SJSA1 (cell line): Measurements from ENCODE around the gene CROCC2. TPM values are rescaled to one million over a fixed set of nuclear protein-coding genes. Genes with fewer than 3 reads are reported as not detected.

Experiments
- DNase-seq, 2 experiments: peaks; one replicate each; pipeline ENCODE4 v3.0.0-alpha.2; 2015 to 2020; ENCODE audit warnings: low spot score in 2 of 2, low read depth in 1 of 2
- H3K27ac ChIP-seq: fragments of 250-450 bp; sonication (Bioruptor Pico); 2 replicates; pipeline ENCODE4 v1.5.1; 2020; ENCODE audit warnings: mild to moderate bottlenecking, moderate library complexity
- H3K27me3 ChIP-seq: fragments of 250-450 bp; sonication (Bioruptor Pico); replicated peaks from 2 replicates; pipeline ENCODE4 v1.5.1; 2020; ENCODE audit warnings: mild to moderate bottlenecking, moderate library complexity
- H3K36me3 ChIP-seq: fragments of 250-450 bp; sonication (Bioruptor Pico); 2 replicates; pipeline ENCODE4 v1.5.1; 2020; ENCODE audit warnings: mild to moderate bottlenecking
- H3K4me1 ChIP-seq: fragments of 250-450 bp; sonication (Bioruptor Pico); replicated peaks from 2 replicates; pipeline ENCODE4 v1.6.1; 2021; ENCODE audit warnings: mild to moderate bottlenecking
- H3K4me3 ChIP-seq: fragments of 250-450 bp; sonication (Bioruptor Pico); 2 replicates; pipeline ENCODE4 v1.5.1; 2020; ENCODE audit warnings: mild to moderate bottlenecking
- H3K9me3 ChIP-seq: fragments of 250-450 bp; sonication (Bioruptor Pico); replicated peaks from 2 replicates; pipeline ENCODE4 v1.5.1; 2020; ENCODE audit warnings: mild to moderate bottlenecking
- total RNA-seq: library from RNA; depleted of rRNA; stranded (reverse); fragments of >200 nt; shearing (Covaris generic); gene quantifications from 2 replicates; pipeline ENCODE4 v1.2.3, GENCODE V29; 2014

Gene CROCC2
- total RNA-seq, 1 experiment from 2014 or later, result not detected

- Histone ChIP-seq H3K36me3 (no peaks in the 10 kb centered on the region), H3K9me3 (no peaks in the 10 kb centered on the region), H3K27me3 (no peaks in the 10 kb centered on the region), H3K4me1 (peaks cover 41% of the 10 kb centered on the region), H3K4me3 (no peak overlapping the region), H3K27ac (0 out of 2 replicates have a peak overlapping the region, but pooled peaks have one; percentile 72)
- DNase-seq, result no peak
Measured at GRCh38 chr2:240872317-240873097, 33.6 kb upstream of the CROCC2 start.

DNA sequence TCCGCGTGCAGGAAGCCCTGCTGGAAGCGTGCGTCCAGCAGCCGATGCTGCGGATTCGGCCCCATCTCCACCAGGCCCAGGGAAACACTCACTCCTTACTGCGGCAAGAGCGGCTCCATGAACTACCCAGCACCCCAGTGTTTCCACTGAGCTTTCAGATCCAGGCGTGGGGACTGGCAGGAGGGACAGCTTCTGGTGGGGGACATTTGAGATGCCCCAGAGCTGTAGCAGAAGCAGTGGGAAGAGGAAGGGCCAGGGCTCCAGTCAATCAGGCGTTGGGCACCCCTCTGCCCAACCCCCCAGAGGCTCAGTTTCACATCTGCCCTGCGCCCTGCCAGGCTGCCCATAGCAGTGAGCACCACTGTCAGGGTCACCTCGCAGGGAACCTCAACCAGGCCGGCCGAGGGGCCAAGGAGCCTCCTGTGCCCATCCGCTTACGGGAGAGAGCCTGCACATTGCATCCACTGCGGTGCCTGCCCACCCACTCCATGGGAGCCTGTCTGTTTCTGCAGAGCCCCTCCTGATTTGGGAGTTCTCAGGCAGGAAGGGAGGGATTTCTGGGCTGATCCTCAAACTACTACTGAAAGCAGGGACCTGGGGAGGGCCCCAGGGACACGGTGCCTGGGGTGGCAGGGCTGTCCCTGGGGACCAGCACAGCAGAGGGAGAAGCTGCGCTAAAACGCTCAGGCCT lies 32.9 kb upstream of the CROCC2 start:
- H3K9me3 ChIP-seq, result no peaks in the 10 kb centered on the region
- no peaks in the 10 kb centered on the region for H3K36me3 ChIP-seq
- DNase-seq, result no peak

GRCh38 chr2:240873805-240874714 lies 32.1 kb upstream of the CROCC2 start:
- Histone ChIP-seq H3K36me3 (no peaks in the 10 kb centered on the region), H3K27me3 (no peaks in the 10 kb centered on the region), H3K4me3 (no peak overlapping the region), H3K4me1 (peaks cover 41% of the 10 kb centered on the region), H3K9me3 (no peaks in the 10 kb centered on the region), H3K27ac (peak overlapping the region; percentile 91)
- DNase-seq, result peak; percentile 99 to 100

More for the DNA sequence above, 32.9 kb upstream of the CROCC2 start:
- Histone ChIP-seq H3K4me3 (no peak overlapping the region), H3K27ac (peak overlapping the region; percentile 72), H3K4me1 (peaks cover 41% of the 10 kb centered on the region), H3K27me3 (no peaks in the 10 kb centered on the region)

- peak overlapping the region; percentile 91 for H3K27ac ChIP-seq
- DNase-seq, result peak in 1 of 2 experiments; percentile 70
- peaks cover 41% of the 10 kb centered on the region for H3K4me1 ChIP-seq
- H3K36me3 ChIP-seq, result no peaks in the 10 kb centered on the region
- no peak overlapping the region for H3K4me3 ChIP-seq
- no peaks in the 10 kb centered on the region for H3K27me3 ChIP-seq
- H3K9me3 ChIP-seq, result no peaks in the 10 kb centered on the region
Measured at GRCh38 chr2:240874715-240875227, 31.4 kb upstream of the CROCC2 start.

DNA sequence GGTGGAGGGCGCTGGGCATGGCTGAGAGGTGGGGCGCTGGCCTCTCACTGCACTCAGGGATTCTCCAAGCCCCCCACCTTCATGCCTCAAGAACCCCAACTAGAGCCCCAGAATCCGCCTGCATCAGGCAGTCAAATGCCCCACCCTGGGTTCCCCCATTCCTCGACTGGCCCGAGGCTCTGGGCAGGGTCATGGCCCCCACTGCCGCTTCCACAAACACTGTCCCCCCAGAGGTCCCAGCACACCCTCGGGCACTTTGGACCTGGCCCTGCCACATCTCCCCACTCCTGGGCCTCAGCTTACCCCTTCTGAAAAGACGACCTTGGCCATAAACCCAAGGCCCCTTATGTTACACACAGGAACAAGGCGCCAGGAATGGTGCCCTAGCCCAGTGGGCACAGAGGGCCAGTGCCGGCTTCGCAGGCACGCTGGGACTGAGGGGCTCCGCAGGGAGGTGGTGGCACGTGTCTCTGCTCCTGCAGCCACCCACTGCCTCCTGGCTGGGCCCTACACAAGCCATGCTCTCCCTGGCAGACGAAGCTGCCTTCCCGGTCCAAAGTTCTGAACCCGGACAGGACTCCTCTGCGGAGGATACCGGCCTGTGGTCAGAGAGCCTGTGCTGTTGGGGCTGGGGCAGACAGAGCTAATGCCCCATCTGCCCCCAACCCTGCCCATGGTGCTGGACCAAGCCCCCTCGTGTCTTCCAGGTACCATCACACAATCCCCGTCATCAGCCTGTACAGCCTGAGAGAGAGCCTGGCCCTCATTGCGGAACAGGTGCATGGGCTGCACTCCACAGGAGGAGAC lies 30.7 kb upstream of the CROCC2 start:
- no peaks in the 10 kb centered on the region for H3K9me3 ChIP-seq
- no peak overlapping the region for H3K4me3 ChIP-seq
- no peak for DNase-seq
- H3K36me3 ChIP-seq, result no peaks in the 10 kb centered on the region
- peaks cover 41% of the 10 kb centered on the region for H3K4me1 ChIP-seq
- H3K27ac ChIP-seq, result peak overlapping the region; percentile 91
- H3K27me3 ChIP-seq, result no peaks in the 10 kb centered on the region

DNA sequence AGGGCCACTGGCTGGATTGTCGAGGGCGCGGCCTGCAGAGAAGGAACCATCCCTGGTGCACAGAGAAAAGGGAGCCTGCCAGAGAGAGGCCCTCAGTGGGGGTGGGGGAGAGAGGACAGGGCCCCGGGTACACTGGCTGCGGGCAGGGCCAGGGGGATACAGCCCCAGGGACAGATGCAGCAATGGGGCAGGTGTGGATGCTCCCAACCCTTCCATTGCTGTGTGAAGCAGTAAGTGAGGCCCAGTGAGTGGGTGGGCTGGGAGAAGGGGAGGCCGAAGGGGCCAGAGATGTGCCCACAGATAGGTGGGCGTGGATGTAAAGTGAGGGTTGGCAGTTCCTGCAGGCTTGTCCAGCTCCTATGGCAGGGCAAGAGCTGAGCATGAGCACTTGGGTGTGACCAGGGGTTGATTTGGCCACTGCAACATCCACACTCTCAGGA lies 30.1 kb upstream of the CROCC2 start:
- Histone ChIP-seq H3K36me3 (no peaks in the 10 kb centered on the region), H3K9me3 (no peaks in the 10 kb centered on the region), H3K27ac (no peak overlapping the region; the same call in 1 of the 2 replicates), H3K4me1 (peaks cover 41% of the 10 kb centered on the region), H3K4me3 (no peak overlapping the region), H3K27me3 (no peaks in the 10 kb centered on the region)
- no peak for DNase-seq

DNA sequence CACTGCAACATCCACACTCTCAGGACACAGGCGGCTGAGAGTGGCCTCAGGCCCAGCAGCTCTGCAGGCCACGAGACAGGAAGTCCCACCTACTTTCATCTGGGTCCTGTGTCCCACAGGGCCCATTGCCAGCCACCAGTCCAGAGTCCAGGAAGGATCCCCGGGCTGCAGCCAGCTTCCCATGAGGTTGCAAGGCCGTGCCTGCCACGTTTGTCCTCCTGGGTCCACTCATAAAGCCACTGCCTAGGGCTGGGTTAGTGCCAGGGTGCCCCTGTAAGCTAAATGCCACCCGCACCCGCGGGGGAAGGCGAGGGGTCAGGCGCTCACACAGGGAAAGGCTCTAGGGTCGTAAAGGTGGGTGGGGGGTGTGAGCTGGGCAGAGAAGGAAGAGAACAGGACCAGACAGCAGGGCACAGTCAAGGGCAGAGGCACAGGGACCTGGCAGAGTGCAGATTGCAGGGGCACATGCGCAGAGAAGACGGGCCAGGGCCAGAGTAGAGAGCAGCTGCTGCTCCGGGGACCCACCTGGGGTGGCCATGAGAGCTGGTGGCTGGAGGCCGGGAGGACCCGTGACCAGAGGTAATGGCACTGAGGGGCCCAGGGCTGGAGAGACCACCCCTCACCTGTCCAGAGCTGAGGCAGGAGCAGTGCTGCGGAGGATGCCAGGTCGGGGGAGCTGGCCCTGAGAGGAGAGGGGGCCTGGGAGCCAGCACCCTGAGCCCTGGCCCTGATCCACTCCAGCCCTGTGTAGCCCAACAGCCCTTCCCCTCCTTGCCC lies 29.5 kb upstream of the CROCC2 start:
- no peak for DNase-seq
- Histone ChIP-seq H3K9me3 (no peaks in the 10 kb centered on the region), H3K36me3 (no peaks in the 10 kb centered on the region), H3K4me3 (no peak overlapping the region), H3K27me3 (no peaks in the 10 kb centered on the region), H3K4me1 (peaks cover 41% of the 10 kb centered on the region), H3K27ac (no peak overlapping the region)

DNA sequence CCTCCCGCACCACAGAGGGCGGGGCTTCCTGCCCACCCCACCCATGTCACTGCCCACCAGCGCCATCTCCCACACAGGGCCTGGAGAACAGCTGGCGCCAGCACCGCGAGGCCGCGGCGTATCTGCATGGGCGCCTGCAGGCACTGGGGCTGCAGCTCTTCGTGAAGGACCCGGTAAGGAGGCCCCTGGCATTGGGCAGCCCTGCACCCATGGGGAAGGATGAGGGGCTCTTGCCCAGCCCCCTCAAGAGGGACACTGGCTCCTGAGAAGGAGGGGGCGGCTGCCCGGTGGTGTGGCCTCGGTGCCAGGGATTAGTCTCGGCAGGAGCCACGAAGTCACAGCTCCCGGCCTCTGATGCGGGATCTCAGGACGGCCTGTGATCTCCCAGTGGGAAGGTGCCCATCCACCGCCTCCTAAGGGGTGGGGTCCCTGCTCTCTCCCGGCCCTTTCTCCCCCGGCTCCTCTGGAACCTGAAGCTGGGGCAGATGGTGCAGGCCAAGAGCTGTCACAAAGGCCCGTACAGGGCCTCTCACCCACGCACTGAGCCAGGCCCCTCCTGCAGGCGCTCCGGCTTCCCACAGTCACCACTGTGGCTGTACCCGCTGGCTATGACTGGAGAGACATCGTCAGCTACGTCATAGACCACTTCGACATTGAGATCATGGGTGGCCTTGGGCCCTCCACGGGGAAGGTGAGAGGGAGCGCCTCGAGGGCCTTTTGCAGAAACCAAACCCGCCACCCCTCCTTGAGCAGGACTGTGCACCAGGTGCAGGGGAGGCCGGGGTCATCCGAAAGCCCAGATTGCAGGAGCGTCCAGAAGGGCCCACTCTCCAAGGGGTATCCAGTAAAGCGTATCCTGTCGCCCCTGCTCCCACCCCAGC lies 28.4 kb upstream of the CROCC2 start:
- Histone ChIP-seq H3K4me3 (no peak overlapping the region), H3K9me3 (no peaks in the 10 kb centered on the region), H3K4me1 (peaks cover 38% of the 10 kb centered on the region), H3K27ac (no peak overlapping the region), H3K27me3 (no peaks in the 10 kb centered on the region), H3K36me3 (no peaks in the 10 kb centered on the region)
- DNase-seq, result no peak

GRCh38 chr2:240878341-240878936 lies 27.7 kb upstream of the CROCC2 start:
- H3K4me3 ChIP-seq, result no peak overlapping the region
- no peak for DNase-seq

GRCh38 chr2:240879105-240879504 lies 27.0 kb upstream of the CROCC2 start:
- Histone ChIP-seq H3K27ac (no peak overlapping the region), H3K4me3 (no peak overlapping the region), H3K4me1 (peaks cover 24% of the 10 kb centered on the region), H3K27me3 (no peaks in the 10 kb centered on the region), H3K36me3 (no peaks in the 10 kb centered on the region), H3K9me3 (no peaks in the 10 kb centered on the region)
- no peak for DNase-seq

More at GRCh38 chr2:240878341-240878936, 27.7 kb upstream of the CROCC2 start:
- Histone ChIP-seq H3K9me3 (no peaks in the 10 kb centered on the region), H3K4me1 (peaks cover 31% of the 10 kb centered on the region), H3K36me3 (no peaks in the 10 kb centered on the region), H3K27me3 (no peaks in the 10 kb centered on the region), H3K27ac (no peak overlapping the region)

DNA sequence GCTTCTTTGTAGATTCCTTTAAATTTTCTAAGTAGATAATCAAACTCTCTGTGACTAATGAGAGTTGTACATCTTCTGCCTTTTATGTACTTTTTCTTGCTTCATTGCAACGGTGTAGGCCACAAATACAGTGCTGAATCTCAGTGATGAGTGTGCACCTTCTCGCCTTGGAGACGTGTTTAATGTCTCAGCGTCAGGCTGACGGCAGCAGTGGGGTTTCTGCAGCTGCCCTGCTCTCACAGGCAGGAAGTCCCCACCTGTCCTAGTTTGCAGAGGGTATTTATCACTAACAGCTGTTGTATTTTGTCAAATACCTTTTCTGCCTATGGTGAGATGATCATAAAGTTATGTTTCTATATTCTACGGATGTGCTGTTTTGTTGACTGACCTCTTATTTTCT lies 24.2 kb upstream of the CROCC2 start:
- no peaks in the 10 kb centered on the region for H3K4me1 ChIP-seq
- no peaks in the 10 kb centered on the region for H3K36me3 ChIP-seq
- no peak overlapping the region for H3K27ac ChIP-seq
- H3K4me3 ChIP-seq, result no peak overlapping the region
- H3K9me3 ChIP-seq, result no peaks in the 10 kb centered on the region
- H3K27me3 ChIP-seq, result no peaks in the 10 kb centered on the region
- no peak for DNase-seq
